DLD1 (cell line): Measurements from ENCODE around the gene PTPRM.

ENCODE experiments used
- in situ Hi-C: cut with HindIII; loops from 2 replicates; pipeline ENCODE4 v1.10.0; 2017; ENCODE audit warnings: low sequenced_read_pairs

Gene PTPRM

DNA sequence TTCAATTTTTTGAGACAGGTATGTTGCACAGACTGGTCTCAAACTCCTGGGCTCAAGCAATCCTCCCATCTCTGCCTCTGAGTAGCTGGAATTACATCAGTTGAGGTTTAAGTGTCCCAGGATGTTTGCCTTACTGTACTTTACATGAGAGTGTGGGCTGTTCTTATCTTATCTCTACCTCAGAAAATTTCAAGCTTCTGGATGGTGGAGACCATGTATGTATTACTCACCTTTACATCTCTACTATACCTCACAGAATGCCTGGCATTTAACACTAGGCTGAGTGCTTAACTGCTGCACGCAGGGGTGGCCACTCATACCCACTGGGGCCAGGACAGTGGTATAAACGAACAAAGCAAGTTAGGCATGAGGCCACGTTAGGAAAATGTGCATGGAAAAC is 770.1 kb downstream of the PTPRM start:
- in situ Hi-C loops, result no loop called here

DNA sequence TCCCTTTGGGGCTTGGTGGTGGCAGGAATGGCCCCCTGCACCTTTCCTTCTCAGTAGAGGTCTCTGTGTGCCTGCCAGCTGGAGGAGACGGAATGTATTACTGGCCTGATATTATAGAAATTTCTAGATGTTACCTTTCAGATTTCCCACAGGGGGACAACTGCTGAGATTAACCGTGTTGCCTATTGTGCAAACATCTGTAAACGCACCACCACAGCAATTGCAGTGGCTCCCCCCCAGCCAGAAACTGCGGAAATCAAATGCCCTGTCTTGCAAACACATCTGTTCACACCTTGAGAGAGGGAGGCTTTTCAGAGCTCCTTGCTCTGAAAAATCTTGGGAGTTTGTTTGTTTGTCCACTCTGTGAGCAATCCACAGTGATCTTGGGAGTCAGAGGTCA is 772.1 kb downstream of the PTPRM start:
- in situ Hi-C loops, result no loop called here

DNA sequence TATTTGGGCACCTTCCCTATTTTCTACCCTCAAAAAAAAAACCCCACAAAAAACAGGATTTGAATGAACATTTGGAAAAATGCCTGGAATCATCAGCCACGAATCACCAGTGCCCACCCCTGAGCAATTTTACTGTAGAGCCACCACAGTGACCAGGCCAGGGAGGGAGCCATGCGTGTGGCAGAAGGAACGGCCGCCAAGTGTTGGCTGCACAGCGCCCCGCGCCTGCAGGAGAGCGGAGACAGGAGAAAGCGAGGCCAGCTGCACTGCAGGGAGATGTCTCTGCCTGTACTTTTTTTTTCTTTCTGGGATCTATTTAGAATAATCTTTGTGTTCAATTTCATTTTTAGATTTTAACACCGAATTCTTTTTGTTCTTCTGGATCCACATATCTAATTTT is 772.8 kb downstream of the PTPRM start:
- in situ Hi-C loops, result no loop called here

DNA sequence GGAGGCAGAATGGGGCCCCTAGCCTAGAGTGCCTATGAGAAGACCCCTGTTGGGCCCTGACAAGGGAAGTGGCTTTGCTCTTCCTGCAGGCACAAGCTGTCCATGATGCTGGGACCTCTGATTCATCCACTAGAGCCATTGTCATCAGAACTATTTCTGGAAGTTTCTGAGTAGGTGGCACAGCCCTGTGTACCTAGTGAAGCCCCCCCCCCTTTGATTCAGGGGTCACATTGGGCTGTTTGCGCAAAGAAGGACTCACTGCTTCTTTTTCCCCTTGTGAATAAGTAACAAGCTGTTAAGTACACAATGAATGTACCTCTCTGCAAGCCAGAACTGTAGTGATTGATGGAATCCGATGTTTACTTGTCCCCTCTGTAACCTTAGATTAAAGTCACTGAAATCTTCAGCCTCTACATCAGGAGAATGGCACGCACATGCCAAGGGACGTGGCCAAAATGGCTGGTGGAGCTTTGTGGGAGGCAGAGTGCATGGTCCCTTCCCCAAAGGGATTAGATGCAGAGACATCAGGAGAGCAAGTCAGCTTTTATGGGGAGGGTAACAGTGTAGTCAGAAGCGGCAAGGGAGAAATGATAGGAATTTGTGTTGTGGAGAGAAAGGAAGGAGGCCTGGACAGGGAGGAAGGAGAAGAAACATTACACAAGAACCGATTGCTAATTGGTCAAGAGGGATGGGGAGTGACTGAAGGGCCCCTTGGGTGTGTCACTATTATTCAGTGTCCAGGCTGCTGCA is 774.5 kb downstream of the PTPRM start:
- in situ Hi-C loops, result no loop called here

DNA sequence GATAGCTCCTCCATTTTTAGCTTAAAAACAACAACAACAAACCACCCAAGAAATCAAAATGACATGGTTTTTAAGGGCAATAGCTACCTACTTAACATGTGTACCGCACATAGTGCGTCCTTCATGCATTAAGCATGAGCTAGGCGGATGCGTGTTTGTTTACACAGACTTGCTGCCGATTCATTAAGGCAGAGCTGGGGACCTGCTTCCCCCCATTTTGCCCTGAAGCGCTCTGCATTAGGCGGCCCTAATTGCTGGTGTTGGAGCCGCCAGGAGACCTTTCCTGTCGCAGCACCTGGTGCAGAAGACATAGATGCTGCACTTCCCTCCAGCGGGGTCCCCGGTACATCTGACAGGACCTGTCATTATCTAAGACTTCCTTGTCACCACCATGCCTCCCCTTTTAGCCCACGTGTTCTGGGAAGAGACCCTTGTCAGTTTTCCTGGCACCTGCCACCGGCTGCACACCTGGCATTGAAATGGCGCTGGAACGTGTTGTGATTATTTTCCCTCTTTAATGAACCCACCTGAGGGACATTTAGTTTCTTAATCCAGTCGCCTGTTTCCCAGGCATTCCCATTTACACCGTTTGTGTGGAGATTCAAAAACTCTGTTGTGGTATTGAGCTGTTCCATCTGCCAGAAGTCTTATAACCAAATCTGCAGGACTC is 781.1 kb downstream of the PTPRM start:
- in situ Hi-C loops, result no loop called here

DNA sequence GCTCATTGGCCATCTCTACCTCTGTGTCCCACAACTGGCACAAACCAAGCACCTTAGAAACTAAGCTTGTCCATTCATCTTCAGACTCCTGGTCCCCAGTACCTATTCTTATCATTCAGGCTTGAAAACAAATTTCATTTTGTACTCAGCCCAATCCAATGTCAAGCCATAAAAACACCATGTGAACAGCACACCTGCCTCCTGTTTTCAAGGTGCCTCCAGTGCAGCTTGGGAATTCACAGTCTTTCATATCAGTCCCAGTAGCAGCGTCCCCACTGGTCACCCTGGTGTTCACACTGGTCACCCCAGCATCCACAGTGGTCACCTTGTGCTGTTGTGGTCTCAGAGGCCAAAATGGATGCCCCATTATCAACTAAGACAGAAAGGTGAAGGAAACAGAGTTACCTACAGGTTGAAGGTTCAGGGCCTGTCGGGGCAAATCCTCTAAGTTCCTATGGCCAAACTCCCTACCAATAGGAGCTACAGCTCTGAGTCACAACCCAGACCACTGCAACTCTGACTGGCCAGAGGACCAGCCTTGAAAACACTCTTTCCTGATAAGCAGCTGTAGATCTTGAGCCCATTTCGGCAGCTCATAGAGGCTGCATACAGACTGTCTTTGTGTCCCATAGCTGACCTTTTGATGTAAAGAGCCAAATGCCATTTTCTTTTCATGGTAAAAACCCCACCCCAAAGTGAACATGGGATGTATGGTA is 782.6 kb downstream of the PTPRM start:
- in situ Hi-C loops, result no loop called here

DNA sequence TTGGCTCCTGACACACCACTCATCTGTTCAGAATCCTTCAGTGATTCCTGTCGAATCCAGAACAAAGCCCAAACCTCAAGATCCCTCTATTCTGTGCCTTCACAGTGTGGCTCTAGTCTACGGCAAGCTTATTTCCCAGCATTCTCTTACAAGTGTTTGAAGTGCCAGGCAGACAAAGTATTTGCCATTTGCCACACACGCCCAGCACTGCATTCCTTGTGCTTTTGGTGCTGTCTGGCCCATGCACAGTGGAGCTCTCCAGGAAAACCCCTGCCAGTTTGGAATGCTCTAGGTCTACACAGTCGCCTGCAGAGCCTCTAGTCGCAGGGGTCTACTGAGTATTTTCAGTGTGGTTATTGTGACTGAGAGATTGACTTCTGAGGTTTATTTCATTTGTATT is 783.5 kb downstream of the PTPRM start:
- in situ Hi-C loops, result no loop called here

DNA sequence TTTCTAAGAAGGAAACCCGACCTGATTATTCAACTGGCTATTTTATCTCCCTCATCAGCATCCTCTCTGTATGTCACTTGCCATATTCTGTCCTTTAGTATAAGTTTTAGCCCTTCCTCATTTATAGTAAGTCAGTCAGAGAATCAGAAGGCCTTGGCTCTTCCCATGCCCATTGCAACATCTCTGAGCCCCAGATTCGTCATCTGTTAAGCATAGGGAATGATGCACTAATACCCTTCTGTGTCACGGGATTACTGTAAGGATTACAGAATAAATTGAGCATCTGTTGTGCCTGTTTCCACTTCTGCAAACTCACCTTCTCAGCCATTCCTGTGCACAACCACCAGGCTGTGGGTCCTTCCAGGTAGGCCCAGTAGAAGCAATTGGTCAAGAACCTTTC is 784.0 kb downstream of the PTPRM start:
- in situ Hi-C loops, result no loop called here

DNA sequence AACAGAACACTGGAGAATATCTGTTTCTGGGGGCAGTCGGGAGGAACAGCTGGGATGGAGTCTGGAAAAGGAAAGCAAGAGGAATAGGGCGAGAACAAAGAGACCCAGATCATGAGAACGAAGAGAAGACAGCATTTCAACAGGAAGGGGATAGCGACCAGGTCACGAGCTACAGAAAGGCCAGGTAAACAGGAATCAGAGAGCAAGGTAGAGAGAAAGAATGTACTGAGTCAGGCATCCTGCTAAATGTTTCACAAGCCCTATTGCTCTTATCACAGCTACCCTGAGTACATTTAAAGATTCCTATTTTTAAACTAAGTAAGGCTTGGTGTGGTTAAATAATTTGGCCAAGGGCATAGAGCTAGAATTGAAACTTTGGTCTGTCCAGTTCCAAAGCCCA is 787.2 kb downstream of the PTPRM start:
- in situ Hi-C loops, result no loop called here

DNA sequence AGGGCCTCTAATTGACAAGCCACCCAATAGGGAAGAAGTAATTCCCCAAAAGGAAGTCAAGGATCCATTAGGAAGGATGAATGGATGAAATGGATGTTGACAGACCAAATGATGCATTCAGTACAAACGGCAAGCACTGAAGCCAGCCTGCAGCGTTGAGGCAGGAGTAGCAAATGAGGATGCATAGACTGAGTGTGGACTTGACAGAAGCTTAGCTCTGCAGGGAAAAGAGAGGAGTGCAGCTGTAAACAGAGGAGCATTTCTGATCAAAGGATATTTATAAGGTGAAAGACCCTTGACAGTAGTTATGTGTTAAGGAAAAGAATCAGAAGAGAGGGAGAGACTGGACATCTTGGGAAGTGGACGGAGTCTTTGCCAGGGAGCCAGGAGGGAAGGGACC is 788.9 kb downstream of the PTPRM start:
- in situ Hi-C loops, result no loop called here

DNA sequence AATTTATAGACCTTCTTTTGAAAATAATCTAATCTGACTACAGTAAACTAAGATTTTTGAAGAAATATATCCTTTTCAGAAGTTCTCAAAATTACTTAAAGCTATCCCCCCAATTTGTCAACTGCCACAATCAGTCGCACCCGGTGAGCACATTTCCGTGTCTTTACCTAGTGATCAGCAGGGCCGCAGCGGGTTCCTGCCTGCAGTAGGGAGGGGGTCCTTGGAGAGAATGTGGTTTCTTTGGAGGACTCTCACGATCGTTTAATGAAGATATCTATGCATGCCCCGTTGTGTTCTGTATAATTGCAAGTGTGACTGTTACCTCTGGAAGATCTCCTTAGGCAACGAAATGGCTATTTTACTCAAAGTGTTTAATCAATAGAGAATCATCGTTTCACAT is 790.2 kb downstream of the PTPRM start:
- in situ Hi-C loops, result no loop called here

DNA sequence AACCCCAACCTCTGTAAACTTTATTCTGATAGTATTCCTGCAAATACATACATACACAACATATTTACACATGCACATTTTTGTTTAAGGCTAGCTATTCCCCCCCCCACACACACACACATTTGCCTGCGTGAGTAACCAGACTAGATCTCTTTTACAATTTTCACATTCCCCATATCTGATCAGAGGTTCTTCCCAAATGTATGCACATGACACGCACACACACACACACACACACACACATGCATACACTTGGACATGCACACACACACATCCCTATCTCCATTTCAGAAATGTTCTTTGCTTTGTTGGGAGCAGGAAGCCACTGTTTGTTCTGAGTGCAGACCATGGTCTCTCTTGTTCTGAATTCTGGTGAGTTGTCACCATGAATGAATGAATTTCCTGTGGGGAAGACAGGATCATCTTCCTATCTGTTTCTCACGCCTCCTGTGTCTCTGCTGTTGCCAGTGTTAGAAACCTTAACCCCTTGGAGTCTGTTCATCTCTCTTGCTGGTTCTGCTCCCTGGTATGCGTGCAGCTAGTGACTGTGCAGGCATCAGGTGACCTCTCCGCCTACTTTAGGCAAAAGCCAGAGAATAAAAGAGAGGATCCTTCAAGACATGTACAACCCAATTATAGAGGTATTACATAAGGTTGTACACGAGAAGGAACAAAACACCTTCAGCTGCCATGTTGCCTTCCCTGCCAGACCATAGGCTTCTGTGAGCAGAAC is 791.1 kb downstream of the PTPRM start:
- in situ Hi-C loops, result no loop called here

DNA sequence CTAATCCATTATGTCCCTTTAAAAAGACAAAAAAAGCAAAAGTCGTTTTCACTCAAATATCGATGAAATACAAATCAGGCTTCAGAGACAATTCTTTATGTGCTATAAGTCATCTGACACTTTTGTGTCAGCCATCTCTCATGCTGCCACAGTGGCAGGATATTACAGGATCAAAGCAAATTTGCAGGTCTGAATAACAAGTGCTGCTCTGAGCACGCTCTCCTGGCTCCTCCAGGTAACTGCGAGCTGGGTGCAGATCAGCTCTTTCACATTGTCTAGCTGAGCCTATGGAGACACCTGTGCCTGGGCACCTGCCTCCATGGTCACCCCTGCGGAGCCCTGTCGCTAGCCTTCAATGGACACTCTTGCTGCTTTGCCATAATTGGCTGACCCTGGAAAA is 792.0 kb downstream of the PTPRM start:
- in situ Hi-C loops, result no loop called here

DNA sequence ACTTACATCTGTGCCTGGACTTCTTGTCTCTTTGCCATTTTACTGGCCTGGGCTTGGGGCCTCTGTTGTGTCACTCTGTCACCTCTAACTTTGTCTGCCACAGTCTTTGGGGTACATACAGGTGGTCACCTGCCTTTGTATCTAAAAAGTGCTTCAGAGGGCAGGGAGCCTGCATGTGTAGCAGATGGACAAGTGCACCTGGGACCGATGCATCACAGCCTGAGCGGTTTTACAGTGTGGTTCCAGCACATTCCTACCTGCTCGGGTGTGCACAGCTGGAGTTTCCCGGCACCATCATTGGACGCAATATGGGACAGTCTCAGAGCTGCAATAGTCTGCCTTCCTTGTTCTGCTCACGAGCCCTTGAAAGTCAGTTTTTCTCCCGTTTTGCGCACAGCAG is 792.4 kb downstream of the PTPRM start:
- in situ Hi-C loops, result no loop called here

DNA sequence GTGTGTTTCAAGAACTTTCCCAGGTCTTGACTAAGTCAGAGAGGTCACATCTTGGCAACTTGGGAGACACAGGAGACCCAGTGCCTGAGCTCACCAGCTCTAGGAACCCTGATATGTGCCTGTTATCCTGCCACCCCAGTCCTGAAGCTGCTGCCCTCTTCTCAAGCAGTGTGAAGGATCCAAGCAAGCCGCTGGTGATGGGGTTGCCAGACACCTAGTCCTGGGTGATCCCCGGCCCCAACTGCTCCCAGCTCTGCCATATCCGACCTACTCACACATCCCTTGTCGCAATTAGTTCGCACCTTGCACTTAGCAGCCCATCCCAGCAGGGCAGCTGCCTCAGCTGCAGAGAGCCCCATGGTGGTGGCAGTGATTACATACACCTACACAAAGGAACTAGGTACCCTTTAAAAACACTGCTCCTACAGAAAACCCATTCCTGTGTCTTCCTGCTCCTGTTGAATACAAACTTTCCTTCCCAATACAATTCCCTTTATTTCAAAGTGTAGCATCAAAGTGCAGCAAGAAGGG is 794.9 kb downstream of the PTPRM start:
- in situ Hi-C loops, result no loop called here

DNA sequence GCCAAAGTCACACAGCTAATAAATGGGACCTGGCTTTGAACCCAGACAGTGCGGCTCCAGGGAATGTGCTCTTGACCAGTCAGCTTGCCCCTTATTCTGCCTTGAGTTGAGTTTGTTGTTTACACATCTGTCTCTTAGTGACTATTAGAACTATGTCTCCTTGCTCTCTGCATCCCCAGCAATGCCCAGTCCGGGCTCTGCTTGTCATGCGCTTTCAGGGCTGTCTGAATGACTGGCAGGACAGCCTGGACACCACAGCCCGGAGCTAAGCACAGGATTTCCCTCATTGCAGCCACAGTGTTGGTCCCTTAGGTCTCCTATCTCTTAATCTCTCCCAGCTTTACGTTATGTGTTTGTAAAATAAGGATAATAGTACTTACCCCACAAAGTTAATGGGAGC is 795.7 kb downstream of the PTPRM start:
- in situ Hi-C loops, result no loop called here

DNA sequence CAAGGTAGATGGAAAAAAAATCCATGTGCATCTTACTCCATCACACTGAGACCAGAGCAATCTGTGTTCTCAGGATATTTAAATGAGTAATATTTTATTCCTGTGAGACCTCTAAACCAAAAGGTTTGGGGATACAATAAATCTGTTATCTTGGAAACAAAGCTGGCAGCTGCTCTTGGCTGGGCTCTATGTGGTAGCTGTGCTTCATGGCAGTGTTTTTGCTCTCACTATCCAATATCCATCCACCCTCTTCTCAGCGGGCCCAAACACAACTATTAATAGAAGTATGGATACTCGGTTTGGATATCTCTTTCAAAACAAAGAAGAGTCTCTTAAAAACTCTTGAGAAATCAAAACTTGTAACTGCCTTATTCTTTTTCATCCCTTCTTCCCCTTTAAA is 797.3 kb downstream of the PTPRM start:
- in situ Hi-C loops, result no loop called here

DNA sequence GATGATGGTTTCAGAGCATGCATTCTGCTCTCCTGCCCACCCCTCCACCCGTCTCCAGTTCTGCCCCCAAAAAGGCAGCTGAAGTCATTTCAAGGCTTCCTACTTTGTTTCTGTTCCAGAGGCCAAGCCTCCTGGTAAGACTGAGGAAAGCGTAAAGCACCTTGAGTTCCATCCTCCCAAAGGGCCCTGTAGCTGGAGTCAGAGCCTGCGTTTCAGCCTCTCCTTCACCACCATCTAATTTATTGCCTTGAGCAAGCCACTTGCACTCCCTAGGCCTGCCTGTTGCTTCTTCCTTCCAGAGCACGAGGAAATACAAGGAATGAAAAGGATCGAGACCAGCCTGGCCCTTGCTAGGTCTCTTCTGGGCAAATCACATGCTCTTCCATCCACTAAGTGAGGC is 797.9 kb downstream of the PTPRM start:
- in situ Hi-C loops, result no loop called here

DNA sequence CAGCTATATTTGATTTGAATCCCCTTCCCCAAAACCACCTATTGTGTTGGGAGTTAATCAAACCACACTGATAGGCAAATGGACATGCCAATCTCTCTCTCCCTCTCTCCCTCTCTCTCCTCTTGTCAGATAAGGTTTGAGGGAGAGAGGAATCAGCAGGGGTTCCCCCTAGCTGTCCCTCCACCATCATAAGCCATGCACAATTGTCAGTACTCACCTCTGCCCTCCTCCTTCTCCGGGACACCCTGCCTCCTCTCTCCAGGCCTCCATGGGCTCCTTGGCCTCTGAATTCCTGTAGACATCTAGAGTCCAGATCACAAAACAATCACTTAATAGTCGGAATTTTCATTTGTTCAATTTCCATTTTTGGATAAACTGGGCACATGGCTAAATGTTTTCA is 798.4 kb downstream of the PTPRM start:
- in situ Hi-C loops, result no loop called here

DNA sequence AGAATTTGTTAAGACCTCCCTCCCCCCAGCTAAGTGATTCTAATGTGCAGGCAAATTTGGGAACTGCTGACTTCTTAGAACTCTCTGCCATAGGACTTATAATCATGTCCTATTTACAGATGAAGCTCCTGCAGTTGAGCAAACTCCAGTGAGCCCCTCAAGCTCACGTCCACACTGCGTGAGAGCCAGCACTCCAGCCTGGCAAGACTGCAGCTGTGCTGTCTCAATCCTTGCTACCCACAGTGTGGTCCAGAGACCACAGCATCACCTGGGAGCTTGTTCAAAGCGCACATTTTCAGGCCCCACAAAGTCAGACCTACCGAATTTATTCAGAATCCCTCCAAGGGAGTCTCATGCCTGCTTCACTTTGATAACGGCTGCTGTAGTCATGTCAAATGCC is 799.0 kb downstream of the PTPRM start:
- in situ Hi-C loops, result no loop called here

DNA sequence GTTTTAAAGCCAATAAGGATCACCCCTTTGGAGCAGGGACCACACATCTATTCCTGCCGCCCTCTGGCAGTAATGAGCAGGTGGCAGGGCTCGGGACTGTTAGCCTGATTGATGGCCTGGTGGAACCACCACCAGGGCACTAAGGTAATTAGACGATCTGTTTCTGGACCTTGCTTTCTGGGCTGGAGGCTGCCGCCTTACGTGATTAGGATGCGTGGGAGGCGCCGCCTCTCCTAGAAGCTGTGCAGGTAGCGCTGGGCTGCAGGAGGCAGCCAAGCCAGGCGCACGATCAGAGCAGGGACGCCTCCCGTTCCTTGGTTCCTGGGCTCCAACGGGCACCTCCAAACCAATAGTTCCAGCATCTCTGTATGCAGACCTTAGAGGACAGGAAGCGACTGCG is 799.5 kb downstream of the PTPRM start:
- in situ Hi-C loops, result no loop called here
